MM.1S (cell line): Measurements from ENCODE around the gene MARK3.

Source experiments
- DNase-seq: peaks from one replicate; pipeline ENCODE4 v3.0.0-alpha.2; 2015
- H2AFZ ChIP-seq: fragments of 300-600 bp; sonication (generic); 2 replicates; pipeline ENCODE4 v1.6.0; 2016; ENCODE audit warnings: antibody characterized with exemption, low read length
- H3F3A ChIP-seq: fragments of 300-600 bp; sonication (generic); 2 replicates; pipeline ENCODE4 v1.6.1; 2016; ENCODE audit warnings: mild to moderate bottlenecking, antibody characterized with exemption, low read length, moderate library complexity, mixed read lengths; ENCODE audit not compliant: insufficient read depth
- H3K27ac ChIP-seq: fragments of 300-600 bp; sonication (generic); 2 replicates; pipeline ENCODE4 v1.5.1; 2016; ENCODE audit warnings: mild to moderate bottlenecking, low read length
- H3K27me3 ChIP-seq: fragments of 300-600 bp; sonication (generic); replicated peaks from 2 replicates; pipeline ENCODE4 v1.6.0; 2016; ENCODE audit warnings: low read length; ENCODE audit not compliant: insufficient read depth
- H3K36me3 ChIP-seq: fragments of 300-600 bp; sonication (generic); replicated peaks from 2 replicates; pipeline ENCODE4 v1.6.1; 2016; ENCODE audit warnings: mild to moderate bottlenecking, low read length, mixed read lengths; ENCODE audit not compliant: insufficient read depth
- H3K4me1 ChIP-seq: fragments of 300-600 bp; sonication (generic); 2 replicates; pipeline ENCODE4 v1.6.1; 2016; ENCODE audit warnings: low read length, mixed read lengths
- H3K4me2 ChIP-seq: fragments of 300-600 bp; sonication (generic); 2 replicates; pipeline ENCODE4 v1.6.0; 2016; ENCODE audit warnings: low read depth, low read length
- H3K4me3 ChIP-seq: fragments of 300-600 bp; sonication (generic); 2 replicates; pipeline ENCODE4 v1.5.1; 2016; ENCODE audit warnings: low read length, mixed read lengths
- H3K79me2 ChIP-seq: fragments of 300-600 bp; sonication (generic); 2 replicates; pipeline ENCODE4 v1.6.1; 2016; ENCODE audit warnings: mixed run types, low read length, mixed read lengths
- H3K9ac ChIP-seq: fragments of 300-600 bp; sonication (generic); 2 replicates; pipeline ENCODE4 v1.6.1; 2016; ENCODE audit warnings: low read length, mixed read lengths
- H3K9me2 ChIP-seq: fragments of 300-600 bp; sonication (generic); replicated peaks from 2 replicates; pipeline ENCODE4 v1.6.1; 2016; ENCODE audit warnings: mild to moderate bottlenecking, low read length, mixed read lengths; ENCODE audit not compliant: insufficient read depth
- H3K9me3 ChIP-seq: fragments of 300-600 bp; sonication (generic); replicated peaks from 2 replicates; pipeline ENCODE4 v1.6.1; 2016; ENCODE audit warnings: mild to moderate bottlenecking, low read length, mixed read lengths; ENCODE audit not compliant: insufficient read depth
- H4K20me1 ChIP-seq: fragments of 300-600 bp; sonication (generic); 2 replicates; pipeline ENCODE4 v1.6.1; 2016; ENCODE audit warnings: mild to moderate bottlenecking, low read length, moderate library complexity, mixed read lengths; ENCODE audit not compliant: insufficient read depth
- EZH2 ChIP-seq: fragments of 300-600 bp; sonication (generic); optimal IDR thresholded peaks from 2 replicates; pipeline ENCODE3; 2017; ENCODE audit warnings: low read depth, mild to moderate bottlenecking, antibody characterized with exemption, low read length, mixed read lengths
- EZH2phosphoT487 ChIP-seq: fragments of 300-600 bp; sonication (generic); IDR thresholded peaks from 2 replicates; pipeline ENCODE4 v1.6.1; 2018; ENCODE audit warnings: antibody characterized with exemption, low read length
- TF ChIP-seq, protein P1 (sequence below): fragments of 300-600 bp; sonication (generic); IDR thresholded peaks from 2 replicates; pipeline ENCODE4 v1.5.1; 2016; ENCODE audit warnings: antibody characterized with exemption, low read length, mixed read lengths

The MARK3 gene

GRCh38 chr14:103408491-103409155 lies 23.4 kb downstream of the MARK3 start:
- Histone ChIP-seq H3K36me3 (no peaks in the 10 kb centered on the region), H3K79me2 (peaks cover 60% of the 10 kb centered on the region), H3K4me2 (no peak overlapping the region), H3F3A (no peaks in the 10 kb centered on the region), H2AFZ (no peak overlapping the region), H3K4me3 (no peak overlapping the region), H3K4me1 (0 out of 2 replicates have a peak, but pooled peaks cover 4% of the 10 kb centered on the region), H3K9me2 (no peaks in the 10 kb centered on the region), H4K20me1 (peaks cover 2% of the 10 kb centered on the region; the same call in 1 of the 2 replicates), H3K27ac (no peak overlapping the region), H3K27me3 (no peaks in the 10 kb centered on the region), H3K9ac (no peak overlapping the region), H3K9me3 (no peaks in the 10 kb centered on the region)
- TF ChIP-seq EZH2 (no peak), EZH2phosphoT487 (no peak)
- TF ChIP-seq, protein P1, sequence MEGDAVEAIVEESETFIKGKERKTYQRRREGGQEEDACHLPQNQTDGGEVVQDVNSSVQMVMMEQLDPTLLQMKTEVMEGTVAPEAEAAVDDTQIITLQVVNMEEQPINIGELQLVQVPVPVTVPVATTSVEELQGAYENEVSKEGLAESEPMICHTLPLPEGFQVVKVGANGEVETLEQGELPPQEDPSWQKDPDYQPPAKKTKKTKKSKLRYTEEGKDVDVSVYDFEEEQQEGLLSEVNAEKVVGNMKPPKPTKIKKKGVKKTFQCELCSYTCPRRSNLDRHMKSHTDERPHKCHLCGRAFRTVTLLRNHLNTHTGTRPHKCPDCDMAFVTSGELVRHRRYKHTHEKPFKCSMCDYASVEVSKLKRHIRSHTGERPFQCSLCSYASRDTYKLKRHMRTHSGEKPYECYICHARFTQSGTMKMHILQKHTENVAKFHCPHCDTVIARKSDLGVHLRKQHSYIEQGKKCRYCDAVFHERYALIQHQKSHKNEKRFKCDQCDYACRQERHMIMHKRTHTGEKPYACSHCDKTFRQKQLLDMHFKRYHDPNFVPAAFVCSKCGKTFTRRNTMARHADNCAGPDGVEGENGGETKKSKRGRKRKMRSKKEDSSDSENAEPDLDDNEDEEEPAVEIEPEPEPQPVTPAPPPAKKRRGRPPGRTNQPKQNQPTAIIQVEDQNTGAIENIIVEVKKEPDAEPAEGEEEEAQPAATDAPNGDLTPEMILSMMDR = no peak
- no peak for DNase-seq

DNA sequence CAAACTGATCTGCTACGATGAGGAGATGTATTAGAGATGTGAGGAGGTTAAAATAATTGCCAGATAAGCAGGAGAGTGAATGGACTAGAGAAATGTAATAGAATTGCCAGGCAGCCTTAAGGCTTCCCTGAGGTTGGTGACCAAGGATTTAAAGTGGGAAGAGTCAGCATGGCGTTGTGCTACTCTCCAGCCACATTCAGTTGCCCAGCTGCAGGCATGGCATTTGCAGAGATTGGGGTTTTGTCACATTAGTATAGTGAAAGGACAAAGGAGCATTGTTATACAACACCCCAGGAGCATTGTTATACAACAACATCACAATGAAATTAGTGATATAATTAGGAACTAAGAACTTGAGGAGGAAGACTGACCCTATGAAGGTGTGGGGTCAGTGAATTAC lies 31.7 kb downstream of the MARK3 start:
- no peaks in the 10 kb centered on the region for H4K20me1 ChIP-seq
- H3F3A ChIP-seq = no peaks in the 10 kb centered on the region
- H3K27ac ChIP-seq = no peak overlapping the region
- no peaks in the 10 kb centered on the region for H3K27me3 ChIP-seq
- TF ChIP-seq, protein P1 = no peak
- TF ChIP-seq EZH2 (no peak), EZH2phosphoT487 (no peak)
- no peak overlapping the region for H2AFZ ChIP-seq
- H3K79me2 ChIP-seq = peaks cover 40% of the 10 kb centered on the region
- H3K9me2 ChIP-seq = no peaks in the 10 kb centered on the region
- H3K9ac ChIP-seq = no peak overlapping the region
- no peaks in the 10 kb centered on the region for H3K36me3 ChIP-seq
- no peak for DNase-seq
- no peak overlapping the region for H3K4me3 ChIP-seq
- peaks cover 5% of the 10 kb centered on the region; the same call in 1 of the 2 replicates for H3K4me1 ChIP-seq
- no peak overlapping the region for H3K4me2 ChIP-seq
- H3K9me3 ChIP-seq = no peaks in the 10 kb centered on the region

DNA sequence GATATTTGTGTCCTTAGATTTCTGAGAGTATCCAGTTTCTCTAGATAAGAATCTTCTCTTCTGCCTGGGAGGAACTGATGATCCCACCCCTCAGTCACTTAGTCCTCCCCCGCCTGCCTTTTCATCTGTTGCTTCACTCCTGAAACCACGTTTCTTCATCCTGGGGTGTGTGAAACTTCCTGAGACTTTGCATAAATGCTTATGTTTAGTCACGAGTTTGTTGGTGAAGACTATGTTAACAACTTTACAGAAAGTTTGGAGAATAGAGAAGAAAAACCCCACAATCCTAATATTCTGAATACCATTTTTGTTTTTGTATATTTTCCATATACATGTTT lies 33.2 kb downstream of the MARK3 start:
- TF ChIP-seq EZH2 (no peak), EZH2phosphoT487 (no peak)
- TF ChIP-seq, protein P1 = no peak
- peak; percentile 29 for DNase-seq
- Histone ChIP-seq H3K4me1 (peaks cover 5% of the 10 kb centered on the region; the same call in 1 of the 2 replicates), H3K9ac (no peak overlapping the region), H3K9me3 (no peaks in the 10 kb centered on the region), H3K4me3 (no peak overlapping the region), H2AFZ (no peak overlapping the region), H3F3A (no peaks in the 10 kb centered on the region), H3K4me2 (peak overlapping the region; percentile 19; the same call in 1 of the 2 replicates), H3K36me3 (no peaks in the 10 kb centered on the region), H3K27ac (peak overlapping the region; percentile 33; the same call in 1 of the 2 replicates), H3K79me2 (peaks cover 36% of the 10 kb centered on the region), H3K27me3 (no peaks in the 10 kb centered on the region), H4K20me1 (no peaks in the 10 kb centered on the region), H3K9me2 (no peaks in the 10 kb centered on the region)
